WTC11 (cell line): Measurements from ENCODE around the gene ACVR2B. TPM values are rescaled to one million over a fixed set of nuclear protein-coding genes. Genes with fewer than 3 reads are reported as not detected.

Experiments
- ATAC-seq: fragments of 200-7000 bp; cut with Tn5 transposase; 2 replicates; pipeline ENCODE4 v1.10.0; 2021; ENCODE audit warnings: mild to moderate bottlenecking, moderate library complexity
- CTCF ChIA-PET: fragments of 300-600 bp; sonication (Branson Sonifier 250); formaldehyde crosslinking; loops from one replicate; lab custom pipeline; 2021; ENCODE audit warnings: antibody characterized with exemption; lab: Charles Lee
- POLR2A ChIA-PET: fragments of 350-600 bp; sonication (Branson Sonifier 250); formaldehyde crosslinking; loops from one replicate; lab custom pipeline; 2021; ENCODE audit warnings: antibody characterized with exemption; lab: Charles Lee
- DNase-seq: peaks from one replicate; pipeline ENCODE4 v3.0.0; 2021; ENCODE audit warnings: low spot score
- H3K27ac Mint-ChIP-seq: 2 replicates; pipeline ENCODE4 v1.8.0; 2021; ENCODE audit warnings: mixed read lengths
- H3K27me3 Mint-ChIP-seq: 2 replicates; pipeline ENCODE4 v1.8.0; 2021; ENCODE audit warnings: low read depth, mild to moderate bottlenecking, moderate library complexity, mixed read lengths
- H3K36me3 Mint-ChIP-seq: 2 replicates; pipeline ENCODE4 v1.8.0; 2021; ENCODE audit warnings: mixed read lengths
- H3K4me1 Mint-ChIP-seq: 2 replicates; pipeline ENCODE4 v1.8.0; 2022; ENCODE audit warnings: mixed read lengths
- H3K4me3 Mint-ChIP-seq: 2 replicates; pipeline ENCODE4 v1.8.0; 2021; ENCODE audit warnings: mild to moderate bottlenecking, moderate library complexity, mixed read lengths
- H3K9me3 Mint-ChIP-seq: 2 replicates; pipeline ENCODE4 v1.8.0; 2021; ENCODE audit warnings: mixed read lengths
- AFF4 ChIP-seq: sonication (generic); formaldehyde crosslinking; IDR thresholded peaks from 2 replicates; pipeline ENCODE4 v1.8.1; 2023; ENCODE audit warnings: mild to moderate bottlenecking, missing genetic modification reagents, borderline replicate concordance
- ATF1 ChIP-seq: sonication (generic); formaldehyde crosslinking; IDR thresholded peaks from 2 replicates; pipeline ENCODE4 v1.8.1; 2023; ENCODE audit warnings: mild to moderate bottlenecking, moderate library complexity, missing genetic modification reagents
- CBFB ChIP-seq: sonication (generic); formaldehyde crosslinking; IDR thresholded peaks from 2 replicates; pipeline ENCODE4 v1.8.1; 2022; ENCODE audit warnings: mild to moderate bottlenecking, low read depth, missing genetic modification reagents
- ELF4 ChIP-seq: sonication (generic); formaldehyde crosslinking; IDR thresholded peaks from 2 replicates; pipeline ENCODE4 v1.8.1; 2022; ENCODE audit warnings: low read depth, mild to moderate bottlenecking, moderate library complexity, missing genetic modification reagents
- MLX ChIP-seq: sonication (generic); formaldehyde crosslinking; IDR thresholded peaks from 2 replicates; pipeline ENCODE4 v1.8.1; 2023; ENCODE audit warnings: mild to moderate bottlenecking, missing genetic modification reagents, moderate library complexity
- MYBL2 ChIP-seq: sonication (generic); formaldehyde crosslinking; IDR thresholded peaks from 2 replicates; pipeline ENCODE4 v1.8.1; 2023; ENCODE audit warnings: mild to moderate bottlenecking, moderate library complexity, missing genetic modification reagents
- NFE2L1 ChIP-seq: sonication (generic); formaldehyde crosslinking; IDR thresholded peaks from 2 replicates; pipeline ENCODE4 v1.8.1; 2023; ENCODE audit warnings: missing genetic modification reagents
- NFYB ChIP-seq: sonication (generic); formaldehyde crosslinking; conservative IDR thresholded peaks from 2 replicates; pipeline ENCODE4 v1.8.0; 2022; ENCODE audit warnings: low read depth, missing genetic modification reagents
- NR1H2 ChIP-seq: sonication (generic); formaldehyde crosslinking; IDR thresholded peaks from 2 replicates; pipeline ENCODE4 v1.9.0; 2021; ENCODE audit warnings: mild to moderate bottlenecking, moderate library complexity, missing genetic modification reagents
- NR2C2 ChIP-seq: sonication (generic); formaldehyde crosslinking; IDR thresholded peaks from 2 replicates; pipeline ENCODE4 v1.8.0; 2022; ENCODE audit warnings: mild to moderate bottlenecking, missing genetic modification reagents
- PRDM15 ChIP-seq: sonication (generic); formaldehyde crosslinking; IDR thresholded peaks from 2 replicates; pipeline ENCODE4 v1.8.0; 2022; ENCODE audit warnings: missing genetic modification reagents
- STAT6 ChIP-seq: sonication (generic); formaldehyde crosslinking; conservative IDR thresholded peaks from 2 replicates; pipeline ENCODE4 v1.8.1; 2023; ENCODE audit warnings: mild to moderate bottlenecking, low read depth, missing genetic modification reagents, moderate library complexity
- ZBTB21 ChIP-seq: sonication (generic); formaldehyde crosslinking; IDR thresholded peaks from 2 replicates; pipeline ENCODE4 v1.8.1; 2023; ENCODE audit warnings: mild to moderate bottlenecking, missing genetic modification reagents, borderline replicate concordance
- ZNF219 ChIP-seq: sonication (generic); formaldehyde crosslinking; IDR thresholded peaks from 2 replicates; pipeline ENCODE4 v1.8.0; 2023; ENCODE audit warnings: missing genetic modification reagents, mild to moderate bottlenecking, borderline replicate concordance
- ZNF396 ChIP-seq: fragments of 250-450 bp; sonication (Bioruptor Pico); IDR thresholded peaks from 2 replicates; pipeline ENCODE4 v1.8.0; 2021; ENCODE audit warnings: mild to moderate bottlenecking, moderate library complexity, borderline replicate concordance
- ZNF532 ChIP-seq: fragments of 250-450 bp; sonication (Bioruptor Pico); IDR thresholded peaks from 2 replicates; pipeline ENCODE4 v1.9.0; 2021; ENCODE audit warnings: mild to moderate bottlenecking, borderline replicate concordance
- total RNA-seq: library from RNA; stranded (reverse); gene quantifications from 3 replicates; pipeline ENCODE4 v1.2.3, GENCODE V29; 2021

ACVR2B gene
- total RNA-seq, 1 experiment from 2014 or later, result 104 TPM

GRCh38 chr3:38446812-38447211, 6.9 kb upstream of the ACVR2B start (continued):
- TF ChIP-seq PRDM15 (no peak), CBFB (no peak), MLX (CRISPR knock-in tag) (no peak)
- TF ChIP-seq, all 79 proteins: peak for 0

- Mint-ChIP-seq H3K4me3 (no peak overlapping the region), H3K4me1 (peaks cover 6% of the 10 kb centered on the region)
- DNase-seq, result no peak
- TF ChIP-seq STAT6 (no peak), ELF4 (CRISPR knock-in tag) (no peak), ZNF219 (CRISPR knock-in tag) (no peak), ZBTB21 (CRISPR knock-in tag) (no peak), CBFB (no peak), NR2C2 (CRISPR knock-in tag) (no peak), AFF4 (no peak), ZNF396 (CRISPR knock-in tag) (no peak), ATF1 (no peak), NR1H2 (CRISPR knock-in tag) (no peak), NFE2L1 (CRISPR knock-in tag) (no peak), MYBL2 (CRISPR knock-in tag) (no peak), ZNF532 (CRISPR knock-in tag) (no peak), NFYB (CRISPR knock-in tag) (no peak)
- TF ChIP-seq, all 79 proteins: peak for 0
- H3K9me3 Mint-ChIP-seq, result peaks cover 24% of the 10 kb centered on the region
- H3K27ac Mint-ChIP-seq, result no peak overlapping the region
- no peak for ATAC-seq
- ChIA-PET CTCF (no interaction called here), POLR2A (no interaction called here)
- H3K36me3 Mint-ChIP-seq, result peaks cover 6% of the 10 kb centered on the region
- no peaks in the 10 kb centered on the region; the same call in 1 of the 2 replicates for H3K27me3 Mint-ChIP-seq
Observed at GRCh38 chr3:38450853-38451252, 2.8 kb upstream of the ACVR2B start.
